Liver (tissue), 3 donors: Measurements from ENCODE around the gene TGFBR3.

Experiments used
- EGR1 ChIP-seq, 2 donors: IDR thresholded peaks; 2 replicates each; pipeline ENCODE4 v1.6.1; 2016 to 2018; ENCODE audit warnings: antibody characterized with exemption in 2 of 2, low read depth in 2 of 2
- HNF4A ChIP-seq, 2 donors: conservative IDR thresholded peaks; 2 replicates each; pipeline ENCODE4 v1.6.1; 2016; ENCODE audit warnings: antibody characterized with exemption in 2 of 2, mild to moderate bottlenecking in 2 of 2
- JUND ChIP-seq, 2 donors: IDR thresholded peaks; 2 replicates each; pipeline ENCODE4 v1.6.1; 2016; ENCODE audit warnings: antibody characterized with exemption in 2 of 2
- RAD21 ChIP-seq, 2 donors: IDR thresholded peaks; 2 replicates each; pipeline ENCODE4 v1.6.1; 2016; ENCODE audit warnings: antibody characterized with exemption in 2 of 2, mild to moderate bottlenecking in 2 of 2
- RXRA ChIP-seq, 2 donors: IDR thresholded peaks; 2 replicates each; pipeline ENCODE4 v1.6.1; 2017 to 2018; ENCODE audit warnings: antibody characterized with exemption in 2 of 2, mild to moderate bottlenecking in 1 of 2
- SP1 ChIP-seq: IDR thresholded peaks from 2 replicates; pipeline ENCODE4 v1.6.1; 2018; ENCODE audit warnings: antibody characterized with exemption, mild to moderate bottlenecking
- TAF1 ChIP-seq: conservative IDR thresholded peaks from 2 replicates; pipeline ENCODE4 v1.6.1; 2016; ENCODE audit warnings: antibody characterized with exemption, mild to moderate bottlenecking
- YY1 ChIP-seq: IDR thresholded peaks from 2 replicates; pipeline ENCODE4 v1.6.1; 2016; ENCODE audit warnings: antibody characterized with exemption, mild to moderate bottlenecking
- TF ChIP-seq, protein P1 (sequence below): fragments of 150-350 bp; IDR thresholded peaks from 2 replicates; pipeline ENCODE4 v1.5.1; 2017; ENCODE audit warnings: improper control_type of control experiment, low read depth, low read length; ENCODE audit not compliant: missing input control
- TF ChIP-seq, protein P2 (sequence below): IDR thresholded peaks from 2 replicates; pipeline ENCODE4 v1.6.1; 2016; ENCODE audit warnings: antibody characterized with exemption
- TF ChIP-seq, protein P3 (sequence below): IDR thresholded peaks from 2 replicates; pipeline ENCODE4 v1.6.1; 2016; ENCODE audit warnings: antibody characterized with exemption, mild to moderate bottlenecking
- donor health status: healthy.
- donor health status: healthy.

DNA sequence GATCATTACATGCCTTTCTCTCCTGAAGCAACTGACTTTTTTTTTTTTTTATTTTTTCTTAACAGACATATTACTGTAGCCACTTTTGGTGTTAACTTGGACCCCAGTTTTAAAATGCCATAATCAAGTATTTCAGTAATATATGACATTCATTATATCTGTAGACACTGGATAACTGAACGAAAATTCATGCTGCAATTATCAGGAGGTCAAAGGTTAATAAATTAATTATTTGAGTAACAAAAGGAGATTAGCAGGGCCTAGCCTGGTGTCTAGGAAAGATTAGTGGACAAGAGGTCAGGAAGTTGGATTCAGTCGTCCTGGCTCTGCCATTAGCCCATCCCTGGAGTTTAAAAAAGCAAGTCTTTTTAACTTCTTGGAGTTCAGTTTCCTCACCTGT, 168.1 kb downstream of the TGFBR3 start:
- TF ChIP-seq, protein P1, sequence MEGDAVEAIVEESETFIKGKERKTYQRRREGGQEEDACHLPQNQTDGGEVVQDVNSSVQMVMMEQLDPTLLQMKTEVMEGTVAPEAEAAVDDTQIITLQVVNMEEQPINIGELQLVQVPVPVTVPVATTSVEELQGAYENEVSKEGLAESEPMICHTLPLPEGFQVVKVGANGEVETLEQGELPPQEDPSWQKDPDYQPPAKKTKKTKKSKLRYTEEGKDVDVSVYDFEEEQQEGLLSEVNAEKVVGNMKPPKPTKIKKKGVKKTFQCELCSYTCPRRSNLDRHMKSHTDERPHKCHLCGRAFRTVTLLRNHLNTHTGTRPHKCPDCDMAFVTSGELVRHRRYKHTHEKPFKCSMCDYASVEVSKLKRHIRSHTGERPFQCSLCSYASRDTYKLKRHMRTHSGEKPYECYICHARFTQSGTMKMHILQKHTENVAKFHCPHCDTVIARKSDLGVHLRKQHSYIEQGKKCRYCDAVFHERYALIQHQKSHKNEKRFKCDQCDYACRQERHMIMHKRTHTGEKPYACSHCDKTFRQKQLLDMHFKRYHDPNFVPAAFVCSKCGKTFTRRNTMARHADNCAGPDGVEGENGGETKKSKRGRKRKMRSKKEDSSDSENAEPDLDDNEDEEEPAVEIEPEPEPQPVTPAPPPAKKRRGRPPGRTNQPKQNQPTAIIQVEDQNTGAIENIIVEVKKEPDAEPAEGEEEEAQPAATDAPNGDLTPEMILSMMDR: no peak
- TF ChIP-seq, protein P2, sequence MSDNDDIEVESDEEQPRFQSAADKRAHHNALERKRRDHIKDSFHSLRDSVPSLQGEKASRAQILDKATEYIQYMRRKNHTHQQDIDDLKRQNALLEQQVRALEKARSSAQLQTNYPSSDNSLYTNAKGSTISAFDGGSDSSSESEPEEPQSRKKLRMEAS: no peak
- TF ChIP-seq RAD21 (IDR thresholded peaks at IDR 0.05) (no peak), TAF1 (no peak), EGR1 (IDR thresholded peaks at IDR 0.05; ENCODE audit: low read depth in 2 of 2) (no peak), RXRA (IDR thresholded peaks at IDR 0.05) (no peak), HNF4A (conservative IDR thresholded peaks at IDR 0.05) (no peak), YY1 (no peak), SP1 (no peak), JUND (IDR thresholded peaks at IDR 0.05) (no peak)
- TF ChIP-seq, protein P3, sequence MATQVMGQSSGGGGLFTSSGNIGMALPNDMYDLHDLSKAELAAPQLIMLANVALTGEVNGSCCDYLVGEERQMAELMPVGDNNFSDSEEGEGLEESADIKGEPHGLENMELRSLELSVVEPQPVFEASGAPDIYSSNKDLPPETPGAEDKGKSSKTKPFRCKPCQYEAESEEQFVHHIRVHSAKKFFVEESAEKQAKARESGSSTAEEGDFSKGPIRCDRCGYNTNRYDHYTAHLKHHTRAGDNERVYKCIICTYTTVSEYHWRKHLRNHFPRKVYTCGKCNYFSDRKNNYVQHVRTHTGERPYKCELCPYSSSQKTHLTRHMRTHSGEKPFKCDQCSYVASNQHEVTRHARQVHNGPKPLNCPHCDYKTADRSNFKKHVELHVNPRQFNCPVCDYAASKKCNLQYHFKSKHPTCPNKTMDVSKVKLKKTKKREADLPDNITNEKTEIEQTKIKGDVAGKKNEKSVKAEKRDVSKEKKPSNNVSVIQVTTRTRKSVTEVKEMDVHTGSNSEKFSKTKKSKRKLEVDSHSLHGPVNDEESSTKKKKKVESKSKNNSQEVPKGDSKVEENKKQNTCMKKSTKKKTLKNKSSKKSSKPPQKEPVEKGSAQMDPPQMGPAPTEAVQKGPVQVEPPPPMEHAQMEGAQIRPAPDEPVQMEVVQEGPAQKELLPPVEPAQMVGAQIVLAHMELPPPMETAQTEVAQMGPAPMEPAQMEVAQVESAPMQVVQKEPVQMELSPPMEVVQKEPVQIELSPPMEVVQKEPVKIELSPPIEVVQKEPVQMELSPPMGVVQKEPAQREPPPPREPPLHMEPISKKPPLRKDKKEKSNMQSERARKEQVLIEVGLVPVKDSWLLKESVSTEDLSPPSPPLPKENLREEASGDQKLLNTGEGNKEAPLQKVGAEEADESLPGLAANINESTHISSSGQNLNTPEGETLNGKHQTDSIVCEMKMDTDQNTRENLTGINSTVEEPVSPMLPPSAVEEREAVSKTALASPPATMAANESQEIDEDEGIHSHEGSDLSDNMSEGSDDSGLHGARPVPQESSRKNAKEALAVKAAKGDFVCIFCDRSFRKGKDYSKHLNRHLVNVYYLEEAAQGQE: no peak
